H9 (cell line): ENCODE data around the gene OGG1. TPM values are rescaled to one million over a fixed set of nuclear protein-coding genes. Genes with fewer than 3 reads are reported as not detected.
A peak's percentile ranks its signal among the peaks of the same experiment; 100 is the strongest.

Source experiments
- DNase-seq: peaks from one replicate; pipeline ENCODE4 v3.0.0-alpha.2; 2017
- H2AFZ ChIP-seq: one replicate; pipeline ENCODE4 v1.6.1; 2013; ENCODE audit warnings: mild to moderate bottlenecking, low read length, control low read depth, moderate library complexity
- H2AK5ac ChIP-seq: 2 replicates; pipeline ENCODE4 v1.6.1; 2013; ENCODE audit warnings: low read length, control low read depth, mixed read lengths; ENCODE audit not compliant: insufficient read length
- H2BK120ac ChIP-seq: one replicate; pipeline ENCODE4 v1.6.1; 2013; ENCODE audit warnings: low read depth, mild to moderate bottlenecking, low read length, control low read depth, inconsistent platforms; ENCODE audit not compliant: poor library complexity, severe bottlenecking
- H2BK12ac ChIP-seq: 2 replicates; pipeline ENCODE4 v1.6.1; 2013; ENCODE audit warnings: low read length, control low read depth, mixed read lengths, low read depth; ENCODE audit not compliant: insufficient read length
- H2BK15ac ChIP-seq: 2 replicates; pipeline ENCODE4 v1.6.1; 2013; ENCODE audit warnings: low read depth, low read length, control low read depth
- H2BK20ac ChIP-seq: one replicate; pipeline ENCODE4 v1.6.1; 2013; ENCODE audit warnings: low read depth, mild to moderate bottlenecking, low read length, control low read depth, inconsistent platforms; ENCODE audit not compliant: poor library complexity, severe bottlenecking
- H2BK5ac ChIP-seq: 2 replicates; pipeline ENCODE4 v1.6.1; 2013; ENCODE audit warnings: low read length, control low read depth, mixed read lengths; ENCODE audit not compliant: insufficient read length
- H3K14ac ChIP-seq: 2 replicates; pipeline ENCODE4 v1.6.1; 2013; ENCODE audit warnings: low read length, control low read depth; ENCODE audit not compliant: insufficient read depth
- H3K18ac ChIP-seq: 2 replicates; pipeline ENCODE4 v1.6.1; 2013; ENCODE audit warnings: low read depth, mild to moderate bottlenecking, mixed read lengths, low read length, control low read depth; ENCODE audit not compliant: insufficient read length
- H3K23ac ChIP-seq: 2 replicates; pipeline ENCODE4 v1.6.1; 2013; ENCODE audit warnings: low read length, control low read depth, mixed read lengths, low read depth; ENCODE audit not compliant: insufficient read length
- H3K23me2 ChIP-seq: 2 replicates; pipeline ENCODE4 v1.6.1; 2013; ENCODE audit warnings: low read depth, mild to moderate bottlenecking, mixed read lengths, low read length, control low read depth; ENCODE audit not compliant: insufficient read length, poor library complexity, severe bottlenecking
- H3K27ac ChIP-seq: 2 replicates; pipeline ENCODE4 v1.5.1; 2013; ENCODE audit warnings: low read length, control low read depth, mixed read lengths, low read depth; ENCODE audit not compliant: insufficient read length
- H3K27me3 ChIP-seq: 2 replicates; pipeline ENCODE4 v1.6.1; 2013; ENCODE audit warnings: low read length, control low read depth, inconsistent platforms; ENCODE audit not compliant: insufficient read depth
- H3K4ac ChIP-seq: 2 replicates; pipeline ENCODE4 v1.6.1; 2013; ENCODE audit warnings: low read depth, mild to moderate bottlenecking, control low read depth, inconsistent platforms, low read length, moderate library complexity
- H3K4me1 ChIP-seq: 2 replicates; pipeline ENCODE4 v1.6.1; 2013; ENCODE audit warnings: low read length, control low read depth, inconsistent platforms; ENCODE audit not compliant: insufficient read depth
- H3K4me2 ChIP-seq: 2 replicates; pipeline ENCODE4 v1.6.1; 2013; ENCODE audit warnings: low read length, control low read depth, mixed read lengths; ENCODE audit not compliant: insufficient read length, insufficient read depth
- H3K56ac ChIP-seq: 2 replicates; pipeline ENCODE4 v1.6.1; 2013; ENCODE audit warnings: low read depth, mild to moderate bottlenecking, mixed read lengths, low read length, control low read depth; ENCODE audit not compliant: insufficient read length
- H3K79me1 ChIP-seq: 2 replicates; pipeline ENCODE4 v1.6.1; 2013; ENCODE audit warnings: low read depth, mild to moderate bottlenecking, moderate library complexity, low read length, control low read depth, inconsistent platforms; ENCODE audit not compliant: insufficient read depth, poor library complexity, severe bottlenecking
- H3K79me2 ChIP-seq: 2 replicates; pipeline ENCODE4 v1.6.1; 2013; ENCODE audit warnings: low read length, control low read depth, inconsistent platforms; ENCODE audit not compliant: insufficient read depth
- H3K9ac ChIP-seq: 2 replicates; pipeline ENCODE4 v1.6.1; 2013; ENCODE audit warnings: low read length, control low read depth, mixed read lengths; ENCODE audit not compliant: insufficient read length; ENCODE audit errors: extremely low read depth
- H3K9me3 ChIP-seq: one replicate; pipeline ENCODE4 v1.6.1; 2013; ENCODE audit warnings: low read depth, low read length, inconsistent platforms; ENCODE audit not compliant: control insufficient read depth
- H3T11ph ChIP-seq: one replicate; pipeline ENCODE4 v1.6.1; 2013; ENCODE audit warnings: mild to moderate bottlenecking, low read length, control low read depth, inconsistent platforms
- H4K20me1 ChIP-seq: one replicate; pipeline ENCODE4 v1.6.1; 2013; ENCODE audit not compliant: control insufficient read depth, insufficient read length, insufficient read depth
- H4K5ac ChIP-seq: 2 replicates; pipeline ENCODE4 v1.6.1; 2013; ENCODE audit warnings: low read depth, mild to moderate bottlenecking, mixed read lengths, low read length, control low read depth; ENCODE audit not compliant: insufficient read length
- H4K8ac ChIP-seq: replicated peaks from 2 replicates; pipeline ENCODE4 v1.6.1; 2013; ENCODE audit warnings: low read length, control low read depth, mixed read lengths, low read depth; ENCODE audit not compliant: insufficient read length
- H4K91ac ChIP-seq: 2 replicates; pipeline ENCODE4 v1.6.1; 2013; ENCODE audit warnings: low read depth, mild to moderate bottlenecking, moderate library complexity, mixed read lengths, low read length, control low read depth; ENCODE audit not compliant: insufficient read length
- H3K27ac Mint-ChIP-seq, 3 experiments: 2 replicates in 2 of 3; 3 replicates in 1 of 3; pipeline ENCODE4 v1.8.0; 2020 to 2021; ENCODE audit warnings: mixed read lengths in 3 of 3, mild to moderate bottlenecking in 1 of 3, moderate library complexity in 1 of 3
- H3K27me3 Mint-ChIP-seq: 2 replicates; pipeline ENCODE4 v1.8.0; 2021; ENCODE audit warnings: low read depth, mild to moderate bottlenecking, moderate library complexity, mixed read lengths
- H3K36me3 Mint-ChIP-seq, 3 experiments: 2 replicates in 2 of 3; 3 replicates in 1 of 3; pipeline ENCODE4 v1.8.0; 2020 to 2021; ENCODE audit warnings: low read depth in 3 of 3, mixed read lengths in 3 of 3; ENCODE audit not compliant: insufficient read depth in 1 of 3
- H3K4me1 Mint-ChIP-seq, 2 experiments: 2 replicates each; pipeline ENCODE4 v1.8.0; 2020; ENCODE audit warnings: mixed read lengths in 2 of 2
- H3K4me3 Mint-ChIP-seq, 2 experiments: 2 replicates in 1 of 2; 3 replicates in 1 of 2; pipeline ENCODE4 v1.8.0; 2020 to 2021; ENCODE audit warnings: mild to moderate bottlenecking in 2 of 2, mixed read lengths in 2 of 2, moderate library complexity in 1 of 2
- H3K9me3 Mint-ChIP-seq, 2 experiments: 2 replicates in 1 of 2; 3 replicates in 1 of 2; pipeline ENCODE4 v1.8.0; 2020; ENCODE audit warnings: mild to moderate bottlenecking in 2 of 2, mixed read lengths in 2 of 2, moderate library complexity in 1 of 2
- CTCF ChIP-seq: fragments of 200-600 bp; sonication (generic); conservative IDR thresholded peaks from 3 replicates; pipeline ENCODE4 v1.8.0; 2021; ENCODE audit warnings: antibody characterized with exemption, mild to moderate bottlenecking
- WGBS: extraction: QIAGEN DNeasy Blood & Tissue Kit; methylation state at CpG from one replicate; pipeline ENCODE4 v1.1.7; 2013; ENCODE audit warnings: missing lambda C conversion rate, low lambda C conversion rate, mixed read lengths; ENCODE audit not compliant: insufficient read length; ENCODE audit errors: extremely low coverage; 5-methylcytosine and 5-hydroxymethylcytosine counted together
- total RNA-seq: library from RNA; stranded (reverse); gene quantifications from 2 replicates; pipeline ENCODE4 v1.2.1, GENCODE V29; 2021

The OGG1 gene
- total RNA-seq, 1 experiment from 2014 or later: 43.4 TPM

DNA sequence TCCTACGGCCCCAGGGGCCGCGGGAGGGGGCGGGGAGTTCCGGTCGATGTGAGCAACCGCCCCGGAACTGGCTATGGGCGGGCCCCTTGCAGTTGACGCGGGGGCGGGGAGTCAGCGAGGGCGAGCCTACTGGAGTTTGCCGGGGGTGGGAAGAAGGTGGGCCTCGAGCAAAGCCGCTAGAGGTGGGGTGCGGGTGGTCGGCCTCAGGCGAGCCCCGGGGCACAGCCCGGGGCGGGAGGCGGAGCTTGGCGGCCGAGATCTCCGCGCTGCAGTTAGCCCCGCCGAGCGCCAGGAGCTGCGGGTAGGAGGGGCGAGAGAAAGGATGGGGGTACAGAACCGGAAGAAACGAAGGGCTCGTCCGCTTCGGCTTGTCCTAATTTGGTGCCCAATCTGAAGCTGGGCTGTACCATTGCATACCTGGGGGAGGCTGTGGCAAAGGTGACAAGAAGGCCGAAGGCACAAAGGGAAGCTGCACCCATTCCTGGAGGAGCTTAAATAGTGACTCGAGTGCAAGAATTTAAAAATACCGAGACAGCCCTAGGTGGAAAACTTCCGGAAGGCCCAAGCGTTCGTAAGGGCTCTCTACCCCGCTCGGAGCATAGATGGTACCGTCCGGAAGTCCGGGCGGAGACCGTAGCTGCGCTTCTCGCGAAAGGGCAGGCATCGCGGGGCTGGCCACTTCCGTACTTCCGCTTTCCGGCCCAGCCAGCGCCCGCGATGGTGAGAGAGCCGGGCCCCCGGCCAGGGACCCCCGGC lies 42.8 kb downstream of the OGG1 start, which contains the start of the genes ARPC4 and TADA3:
Gene ARPC4 (plus strand): TSS at position 678 of the 756 bp plus-strand sequence. CDS start 40 bp downstream, at position 718.
Gene TADA3 (minus strand): TSS at position 69 of the 756 bp plus-strand sequence. CDS start 1,007 bp downstream, outside the sequence.
- peaks cover 6% of the 10 kb centered on the region for H3K23me2 ChIP-seq

More for the DNA sequence above, 42.8 kb downstream of the OGG1 start, which contains the start of the genes ARPC4 and TADA3:
- WGBS: no CpG with 5 or more reads among the region's 65 CpGs
- Histone ChIP-seq H2AK5ac (no peak within 1 kb of the TSS), H3K79me2 (peaks cover 5% of the 10 kb centered on the region; the same call in 1 of the 2 replicates), H2AFZ (no peak within 1 kb of the TSS), H3K14ac (peak within 1 kb of the TSS; percentile 100; the same call in 1 of the 2 replicates), H4K91ac (no peak within 1 kb of the TSS), H4K8ac (no peak within 1 kb of the TSS), H3K18ac (peak within 1 kb of the TSS; percentile 100), H2BK20ac (no peak within 1 kb of the TSS), H3K56ac (peak within 1 kb of the TSS; percentile 89), H3K4me1 (no peaks in the 10 kb centered on the region), H3K27ac (peak within 1 kb of the TSS; percentile 91), H3K4me2 (peak within 1 kb of the TSS; percentile 81), H3K9ac (peak within 1 kb of the TSS; percentile 99), H2BK120ac (peak within 1 kb of the TSS; percentile 93), H3K27me3 (no peaks in the 10 kb centered on the region), H3K23ac (no peak within 1 kb of the TSS), H2BK15ac (no peak within 1 kb of the TSS), H3K4ac (peak within 1 kb of the TSS; percentile 20; the same call in 1 of the 2 replicates), H3K9me3 (no peaks in the 10 kb centered on the region), H2BK5ac (peak within 1 kb of the TSS; percentile 99), H3K79me1 (no peaks in the 10 kb centered on the region), H4K20me1 (no peaks in the 10 kb centered on the region), H2BK12ac (no peak within 1 kb of the TSS), H4K5ac (peak within 1 kb of the TSS; percentile 86), H3T11ph (peak within 1 kb of the TSS; percentile 99)
- peaks cover 1% of the 10 kb centered on the region; the same call in 1 of the 2 replicates for H3K27me3 Mint-ChIP-seq
- peak within 1 kb of the TSS; percentile 100 for H3K27ac Mint-ChIP-seq
- H3K4me1 Mint-ChIP-seq: peaks cover 10 to 19% of the 10 kb centered on the region in 2 experiments
- no peaks in the 10 kb centered on the region for H3K9me3 Mint-ChIP-seq
- H3K4me3 Mint-ChIP-seq: peak within 1 kb of the TSS; percentile 94 to 95
- TF ChIP-seq CTCF: no peak
- peaks cover 30 to 52% (median 42%) of the 10 kb centered on the region in 3 experiments; a peak in 6 of 7 replicates for H3K36me3 Mint-ChIP-seq
- peak; percentile 93 for DNase-seq
